Esophagus (tissue), 2 donors: ENCODE data around the gene MED27. TPM values are rescaled to one million over a fixed set of nuclear protein-coding genes. Genes with fewer than 3 reads are reported as not detected.

Source experiments
- H3K27ac ChIP-seq, 2 donors: one replicate each; pipeline ENCODE4 v1.5.1; 2013; ENCODE audit warnings: low read depth in 2 of 2, mild to moderate bottlenecking in 2 of 2, inconsistent platforms in 1 of 2, low read length in 1 of 2, moderate library complexity in 1 of 2
- H3K27me3 ChIP-seq, 2 donors: one replicate each; pipeline ENCODE4 v1.6.1; 2013; ENCODE audit warnings: low read length in 2 of 2, control low read depth in 1 of 2, mild to moderate bottlenecking in 1 of 2; ENCODE audit not compliant: insufficient read depth in 2 of 2, control insufficient read depth in 1 of 2
- H3K36me3 ChIP-seq, 2 donors: one replicate each; pipeline ENCODE4 v1.6.1; 2013; ENCODE audit warnings: low read length in 1 of 2; ENCODE audit not compliant: control insufficient read depth in 2 of 2, insufficient read depth in 2 of 2
- H3K4me1 ChIP-seq, 2 donors: one replicate each; pipeline ENCODE4 v1.6.1; 2013; ENCODE audit warnings: low read length in 1 of 2; ENCODE audit not compliant: control insufficient read depth in 2 of 2, insufficient read depth in 2 of 2
- H3K4me3 ChIP-seq, 2 donors: one replicate each; pipeline ENCODE4 v1.5.1; 2013; ENCODE audit warnings: low read length in 2 of 2, mild to moderate bottlenecking in 2 of 2, low read depth in 1 of 2, moderate library complexity in 1 of 2
- H3K9me3 ChIP-seq, 2 donors: one replicate each; pipeline ENCODE4 v1.6.1; 2013; ENCODE audit warnings: mild to moderate bottlenecking in 2 of 2, low read depth in 1 of 2, low read length in 1 of 2, moderate library complexity in 1 of 2; ENCODE audit not compliant: control insufficient read depth in 2 of 2, insufficient read depth in 1 of 2
- WGBS, 2 donors: extraction: QIAGEN DNeasy Blood & Tissue Kit; methylation state at CpG; one replicate each; pipeline ENCODE4 v1.1.7; 2013; 5-methylcytosine and 5-hydroxymethylcytosine counted together
- polyA plus RNA-seq, 2 donors: library from polyadenylated mRNA; stranded (reverse); fragments of 200-250 nt; gene quantifications; one replicate each; pipeline ENCODE4 v1.2.3, GENCODE V29; 2013
- donor health status: healthy with polysubstance abuse.
- donor health status: Bipolar disorder and iron deficiency.

The MED27 gene
- polyA plus RNA-seq, 2 donors, result 6.1 to 19.2 TPM

DNA sequence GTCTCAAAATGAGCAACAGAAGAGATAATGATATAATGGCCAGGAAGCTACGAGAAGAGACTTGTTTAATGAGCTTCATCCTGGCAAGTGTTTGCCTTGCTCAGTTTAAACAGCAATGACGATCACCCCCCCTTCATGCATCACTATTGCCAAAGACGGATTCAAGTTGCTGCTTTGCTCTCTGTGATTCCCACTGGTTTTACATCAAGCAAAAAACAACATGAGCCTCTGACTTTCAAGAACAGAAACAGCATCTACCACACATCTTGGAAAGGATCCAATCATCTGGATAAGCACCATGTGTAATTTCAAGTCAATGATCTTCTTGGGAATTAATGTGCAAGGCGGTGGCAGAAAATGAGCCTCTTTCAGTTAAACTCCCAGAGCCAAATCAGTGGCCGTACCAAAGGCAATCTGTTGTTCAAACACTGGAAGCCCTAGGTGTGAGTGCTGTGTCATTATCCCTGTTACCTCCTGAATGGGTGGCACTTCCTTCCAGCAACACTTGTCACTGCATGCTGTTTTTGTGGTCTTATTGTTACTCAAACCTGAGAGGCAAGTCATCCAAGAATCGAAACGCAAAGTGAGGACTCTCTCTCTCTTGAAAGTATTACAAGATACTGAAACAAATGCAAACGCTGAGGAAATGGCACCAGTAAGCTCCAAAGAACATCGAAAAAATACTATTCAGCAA is 72.8 kb downstream of the MED27 start:
- Histone ChIP-seq H3K4me3 (no peak overlapping the region), H3K9me3 (no peaks in the 10 kb centered on the region), H3K4me1 (peaks cover 0 to 6% of the 10 kb centered on the region in 2 donors), H3K36me3 (no peaks in the 10 kb centered on the region), H3K27me3 (no peaks in the 10 kb centered on the region), H3K27ac (peak overlapping the region; percentile 78 to 82)
- 43 to 57% methylated on average over 9 of the region's 9 CpGs for WGBS, 2 donors

DNA sequence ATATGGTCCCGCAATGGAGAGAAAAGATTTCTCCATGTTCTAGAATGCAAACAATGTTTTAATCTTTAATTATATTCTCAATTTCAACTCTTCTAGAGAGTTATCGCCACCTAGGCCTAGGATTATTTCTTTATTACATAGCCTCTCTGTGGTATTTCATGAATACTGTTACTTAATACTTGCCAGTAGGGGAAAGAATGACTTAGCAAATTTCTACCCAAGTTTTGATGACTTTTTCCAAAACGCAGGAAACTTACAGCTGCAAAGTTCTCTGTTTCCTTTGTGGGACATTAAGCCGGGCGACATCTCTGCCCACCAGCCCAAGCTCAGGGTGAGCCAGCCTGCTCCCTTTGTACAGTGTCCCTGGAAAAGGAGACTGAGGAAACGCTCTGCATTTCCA is 73.8 kb downstream of the MED27 start:
- H3K27me3 ChIP-seq, result no peaks in the 10 kb centered on the region
- no peaks in the 10 kb centered on the region for H3K36me3 ChIP-seq
- WGBS, 2 donors, result 65 to 73% methylated on average over 6 of the region's 6 CpGs
- peak overlapping the region; percentile 51 to 79 for H3K27ac ChIP-seq
- peaks cover 0 to 6% of the 10 kb centered on the region in 2 donors for H3K4me1 ChIP-seq
- no peak overlapping the region for H3K4me3 ChIP-seq
- no peaks in the 10 kb centered on the region for H3K9me3 ChIP-seq

DNA sequence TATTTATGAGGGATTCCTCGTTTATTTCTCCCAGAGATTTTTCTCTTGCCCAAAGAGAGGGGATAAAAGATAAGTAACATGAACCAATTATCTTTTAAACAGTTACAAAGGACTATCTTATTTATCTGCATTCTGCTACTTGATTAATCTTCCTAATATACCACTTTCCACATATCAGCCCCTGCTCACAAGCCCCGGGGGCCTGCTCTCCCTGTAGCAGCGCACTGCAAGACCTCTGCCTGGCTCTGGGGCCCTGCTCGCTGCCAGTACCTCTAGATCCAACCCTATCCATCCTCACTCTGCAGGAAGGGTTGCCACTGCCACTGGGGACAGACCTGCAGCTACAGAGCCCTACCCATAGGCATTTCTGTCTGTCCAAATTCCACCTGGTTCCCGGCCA is 75.3 kb downstream of the MED27 start:
- Histone ChIP-seq H3K4me1 (peaks cover 0 to 6% of the 10 kb centered on the region in 2 donors), H3K4me3 (no peak overlapping the region), H3K36me3 (peaks cover 0 to 2% of the 10 kb centered on the region in 2 donors), H3K9me3 (no peaks in the 10 kb centered on the region), H3K27ac (no peak overlapping the region), H3K27me3 (no peaks in the 10 kb centered on the region)
- 92 to 94% methylated on average over 5 of the region's 5 CpGs for WGBS, 2 donors

DNA sequence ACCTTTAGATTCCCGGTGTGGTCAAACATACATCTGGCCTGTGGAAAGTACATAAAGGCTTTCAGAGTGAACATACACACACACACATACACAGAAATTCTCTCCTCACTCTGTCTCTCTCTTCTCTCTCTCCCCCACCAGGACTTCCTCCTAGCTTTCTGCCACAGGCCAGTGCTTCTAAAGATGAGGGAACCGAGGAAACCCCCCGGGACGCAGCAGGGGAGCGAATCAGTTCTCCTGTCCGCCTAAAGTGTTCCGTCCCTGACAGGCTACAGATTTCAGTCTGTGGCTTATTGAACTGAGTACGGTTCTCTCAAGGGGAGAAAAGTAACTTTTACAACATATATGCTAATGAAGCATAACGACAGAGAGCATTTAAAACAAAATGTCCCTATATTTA is 75.8 kb downstream of the MED27 start:
- no peak overlapping the region for H3K4me3 ChIP-seq
- WGBS, 2 donors, result 88 to 90% methylated on average over 9 of the region's 9 CpGs
- H3K27ac ChIP-seq, result no peak overlapping the region
- H3K36me3 ChIP-seq, result peaks cover 0 to 2% of the 10 kb centered on the region in 2 donors
- H3K4me1 ChIP-seq, result peaks cover 0 to 6% of the 10 kb centered on the region in 2 donors
- no peaks in the 10 kb centered on the region for H3K27me3 ChIP-seq
- H3K9me3 ChIP-seq, result no peaks in the 10 kb centered on the region

DNA sequence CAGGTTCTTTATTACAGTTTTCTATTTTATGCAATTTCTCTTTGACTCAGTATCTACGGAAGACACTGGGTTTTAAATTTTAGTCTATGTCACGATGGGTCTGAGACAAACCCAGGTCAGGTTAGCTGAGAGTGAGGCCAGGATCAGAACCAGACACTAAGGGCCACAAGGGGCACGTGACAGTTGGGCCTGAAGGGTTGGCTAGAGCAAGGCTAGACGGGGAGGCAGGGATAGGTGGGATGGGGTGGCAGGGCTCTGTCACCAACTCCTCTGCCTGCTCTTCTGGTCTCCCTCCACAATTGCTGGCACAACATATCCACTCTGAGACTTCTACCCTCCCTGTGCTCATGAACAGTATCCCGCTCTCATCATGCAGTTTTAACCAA is 76.4 kb downstream of the MED27 start:
- Histone ChIP-seq H3K9me3 (no peaks in the 10 kb centered on the region), H3K4me3 (no peak overlapping the region), H3K27ac (no peak overlapping the region), H3K4me1 (peaks cover 0 to 2% of the 10 kb centered on the region in 2 donors), H3K36me3 (peaks cover 0 to 2% of the 10 kb centered on the region in 2 donors), H3K27me3 (no peaks in the 10 kb centered on the region)
- WGBS, 2 donors, result 95% methylated on average over 5 of the region's 5 CpGs

DNA sequence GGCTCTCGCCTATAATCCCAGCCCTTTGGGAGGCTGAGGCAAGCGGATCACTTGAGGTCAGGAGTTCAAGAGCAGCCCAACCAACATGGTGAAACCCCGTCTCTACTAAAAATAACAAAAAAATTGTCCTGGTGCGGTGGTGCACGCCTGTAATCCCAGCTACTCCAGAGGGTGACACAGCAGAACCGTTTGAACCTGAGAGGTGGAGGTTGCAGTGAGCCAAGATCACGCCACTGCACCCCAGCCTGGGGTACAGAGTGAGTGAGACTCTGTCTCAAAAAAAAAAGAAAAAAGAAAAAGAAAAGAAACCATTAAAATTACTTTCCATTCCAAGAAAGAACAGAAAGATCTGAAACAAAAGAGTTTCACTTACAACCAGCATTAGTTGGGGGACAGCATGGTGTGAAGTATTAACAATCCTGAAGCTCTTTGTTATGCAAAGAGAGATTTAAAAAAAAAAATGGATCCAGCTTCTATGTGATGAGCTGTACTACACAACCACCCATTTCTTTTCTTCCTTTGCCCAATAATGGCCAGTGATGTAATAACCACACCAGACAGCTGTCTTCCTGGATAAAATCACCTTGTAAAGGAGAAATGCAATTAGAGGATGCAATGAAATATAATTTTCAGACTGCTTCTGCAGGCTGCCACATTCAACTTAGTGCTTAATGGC is 76.9 kb downstream of the MED27 start:
- no peak overlapping the region for H3K27ac ChIP-seq
- H3K4me3 ChIP-seq, result no peak overlapping the region
- H3K27me3 ChIP-seq, result no peaks in the 10 kb centered on the region
- peaks cover 0 to 2% of the 10 kb centered on the region in 2 donors for H3K4me1 ChIP-seq
- peaks cover 0 to 2% of the 10 kb centered on the region in 2 donors for H3K36me3 ChIP-seq
- WGBS, 2 donors, result 79 to 82% methylated on average over 7 of the region's 7 CpGs
- H3K9me3 ChIP-seq, result no peaks in the 10 kb centered on the region

DNA sequence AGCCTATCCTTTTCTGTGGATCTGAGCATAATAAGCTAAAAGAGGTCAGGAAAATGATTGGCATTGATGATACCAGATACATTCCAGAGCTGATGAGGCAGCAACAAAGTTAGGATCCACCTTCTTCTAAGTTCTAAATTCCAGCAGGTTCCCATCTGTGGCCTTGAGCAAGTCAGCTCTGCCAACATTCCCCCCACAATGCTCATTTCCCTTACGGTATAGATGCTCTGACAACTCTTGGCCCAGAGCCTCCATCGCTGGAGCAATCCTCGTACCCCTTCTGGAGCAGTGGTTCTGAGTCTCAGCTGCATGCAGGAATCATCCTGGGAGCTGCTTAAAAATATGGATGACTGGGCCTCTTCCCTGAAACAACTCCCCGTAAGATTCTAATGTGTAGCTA is 78.1 kb downstream of the MED27 start:
- WGBS, 2 donors, result 94 to 96% methylated on average over 4 of the region's 4 CpGs
- no peak overlapping the region for H3K27ac ChIP-seq

DNA sequence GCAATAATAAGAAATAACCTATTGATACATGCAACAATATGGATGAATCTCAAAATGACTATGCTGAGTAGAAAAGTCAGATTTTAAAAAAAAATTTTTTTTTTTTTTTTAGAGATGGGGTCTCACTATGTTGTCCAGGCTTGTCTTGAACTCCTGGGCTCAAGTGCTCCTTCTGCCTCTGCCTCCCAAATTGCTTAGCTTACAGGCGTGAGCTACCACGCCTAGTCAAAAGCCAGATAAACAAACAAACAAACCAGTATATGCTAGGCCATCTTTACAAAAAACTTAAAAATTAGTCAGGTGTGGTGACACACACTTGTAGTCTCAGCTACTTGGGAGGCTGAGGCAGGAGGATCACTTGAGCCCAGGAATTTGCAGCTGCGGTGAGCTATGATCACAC is 79.0 kb downstream of the MED27 start:
- H3K9me3 ChIP-seq, result no peaks in the 10 kb centered on the region
- 96 to 99% methylated on average over 3 of the region's 3 CpGs for WGBS, 2 donors
- peaks cover 0 to 7% of the 10 kb centered on the region in 2 donors for H3K36me3 ChIP-seq
- no peak overlapping the region for H3K27ac ChIP-seq
- H3K4me3 ChIP-seq, result no peak overlapping the region
- H3K4me1 ChIP-seq, result no peaks in the 10 kb centered on the region
- no peaks in the 10 kb centered on the region for H3K27me3 ChIP-seq

More for the DNA sequence above, 78.1 kb downstream of the MED27 start:
- Histone ChIP-seq H3K4me1 (peaks cover 0 to 2% of the 10 kb centered on the region in 2 donors), H3K27me3 (no peaks in the 10 kb centered on the region), H3K36me3 (peaks cover 0 to 2% of the 10 kb centered on the region in 2 donors), H3K4me3 (no peak overlapping the region), H3K9me3 (no peaks in the 10 kb centered on the region)

DNA sequence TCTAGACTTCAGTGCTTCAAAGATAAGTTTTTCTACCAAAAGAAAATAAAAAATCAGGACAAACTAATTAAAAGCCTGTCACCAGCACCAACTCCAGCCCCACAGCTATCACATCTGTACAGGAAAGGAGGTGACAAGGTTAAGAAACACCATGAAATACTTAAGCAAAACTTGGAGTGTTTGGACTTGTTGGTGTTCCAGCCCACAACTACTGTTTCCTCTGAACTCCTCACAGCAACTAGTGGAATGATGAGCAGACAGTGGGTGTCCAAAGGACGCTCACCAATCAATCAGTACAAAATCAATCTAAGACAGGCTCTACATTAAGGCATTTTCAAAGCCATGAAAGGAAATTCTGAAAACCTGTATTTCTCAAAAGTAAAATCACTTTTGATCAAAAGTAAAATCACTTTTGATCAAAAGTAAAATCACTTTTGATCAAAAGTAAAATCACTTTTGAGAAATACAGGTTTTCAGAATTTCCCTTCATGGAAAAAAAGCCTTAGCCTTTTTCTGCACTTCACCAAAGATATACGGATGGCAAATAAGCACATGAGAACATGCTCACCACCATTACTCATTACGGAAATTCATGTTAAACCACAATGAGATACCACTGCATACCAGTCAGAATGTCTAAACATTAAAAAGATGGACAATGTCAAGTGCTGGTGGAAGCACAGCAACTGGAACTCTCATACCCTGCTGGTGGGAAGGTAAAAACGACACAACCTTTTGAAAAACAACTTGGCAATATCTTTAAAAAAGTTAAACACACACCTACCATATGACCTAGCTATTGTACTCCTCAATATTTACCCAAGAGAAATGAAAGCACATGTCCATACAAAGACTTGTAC is 79.7 kb downstream of the MED27 start:
- no peak overlapping the region for H3K27ac ChIP-seq
- no peaks in the 10 kb centered on the region for H3K4me1 ChIP-seq
- no peaks in the 10 kb centered on the region for H3K27me3 ChIP-seq
- peaks cover 0 to 7% of the 10 kb centered on the region in 2 donors for H3K36me3 ChIP-seq
- H3K9me3 ChIP-seq, result no peaks in the 10 kb centered on the region
- no peak overlapping the region for H3K4me3 ChIP-seq
- WGBS, 2 donors, result 83 to 87% methylated on average over 4 of the region's 4 CpGs
